Loucy (cell line): Measurements from ENCODE around the gene UBP1.

Experiments used
- EZH2phosphoT487 ChIP-seq: fragments of 200-600 bp; IDR thresholded peaks from 2 replicates; pipeline ENCODE4 v1.6.1; 2018; ENCODE audit warnings: antibody characterized with exemption, mild to moderate bottlenecking, moderate library complexity, borderline replicate concordance
- TF ChIP-seq, protein P1 (sequence below): fragments of 200-600 bp; sonication (generic); conservative IDR thresholded peaks from 2 replicates; pipeline ENCODE4 v1.5.1; 2014; ENCODE audit warnings: mild to moderate bottlenecking, antibody characterized with exemption, low read length

DNA sequence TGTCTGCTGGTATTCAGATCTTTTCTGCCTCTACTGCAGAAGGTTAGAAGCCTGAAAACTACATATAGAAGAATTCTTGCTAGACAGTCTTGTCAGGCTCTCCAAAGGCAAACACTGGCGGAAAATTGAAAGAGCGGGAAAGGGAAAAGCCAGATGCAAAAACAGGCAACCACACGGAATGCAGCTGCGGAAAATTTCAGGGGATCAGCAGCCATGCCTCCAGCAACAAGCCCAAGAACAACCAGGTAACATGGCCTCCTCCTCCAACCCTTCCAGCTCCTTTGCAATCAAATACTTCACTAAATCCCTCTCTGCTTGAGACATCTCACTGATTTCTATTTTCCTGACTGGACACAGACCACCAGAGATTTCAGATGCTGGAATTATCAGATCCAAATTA lies 9.6 kb downstream of the UBP1 start:
- no peak for TF ChIP-seq EZH2phosphoT487
- TF ChIP-seq, protein P1, sequence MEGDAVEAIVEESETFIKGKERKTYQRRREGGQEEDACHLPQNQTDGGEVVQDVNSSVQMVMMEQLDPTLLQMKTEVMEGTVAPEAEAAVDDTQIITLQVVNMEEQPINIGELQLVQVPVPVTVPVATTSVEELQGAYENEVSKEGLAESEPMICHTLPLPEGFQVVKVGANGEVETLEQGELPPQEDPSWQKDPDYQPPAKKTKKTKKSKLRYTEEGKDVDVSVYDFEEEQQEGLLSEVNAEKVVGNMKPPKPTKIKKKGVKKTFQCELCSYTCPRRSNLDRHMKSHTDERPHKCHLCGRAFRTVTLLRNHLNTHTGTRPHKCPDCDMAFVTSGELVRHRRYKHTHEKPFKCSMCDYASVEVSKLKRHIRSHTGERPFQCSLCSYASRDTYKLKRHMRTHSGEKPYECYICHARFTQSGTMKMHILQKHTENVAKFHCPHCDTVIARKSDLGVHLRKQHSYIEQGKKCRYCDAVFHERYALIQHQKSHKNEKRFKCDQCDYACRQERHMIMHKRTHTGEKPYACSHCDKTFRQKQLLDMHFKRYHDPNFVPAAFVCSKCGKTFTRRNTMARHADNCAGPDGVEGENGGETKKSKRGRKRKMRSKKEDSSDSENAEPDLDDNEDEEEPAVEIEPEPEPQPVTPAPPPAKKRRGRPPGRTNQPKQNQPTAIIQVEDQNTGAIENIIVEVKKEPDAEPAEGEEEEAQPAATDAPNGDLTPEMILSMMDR: no peak
